MM.1S (cell line): ENCODE data around the gene NPPA.

Experiments used
- CTCF ChIP-seq: fragments of 300-600 bp; sonication (generic); IDR thresholded peaks from 2 replicates; pipeline ENCODE4 v1.5.1; 2016; ENCODE audit warnings: antibody characterized with exemption, low read length, mixed read lengths
- EZH2 ChIP-seq: fragments of 300-600 bp; sonication (generic); optimal IDR thresholded peaks from 2 replicates; pipeline ENCODE3; 2017; ENCODE audit warnings: low read depth, mild to moderate bottlenecking, antibody characterized with exemption, low read length, mixed read lengths

GRCh38 chr1:11804666-11805421 lies 42.7 kb downstream of the NPPA start:
- no peak for TF ChIP-seq CTCF
- no peak for TF ChIP-seq EZH2
